ENCODE results near the gene SLC9C2. TPM values are rescaled to one million over a fixed set of nuclear protein-coding genes. Genes with fewer than 3 reads are reported as not detected.

The SLC9C2 gene
- total RNA-seq, 3 donors from 2014 or later (not counting 1 experiment from before 2014, with no cell fraction given) = not detected

- WGBS (ENCODE audit: insufficient coverage) = 91% methylated on average over 2 of the region's 2 CpGs
- ATAC-seq = no peak
- Histone ChIP-seq H3K36me3 (ENCODE audit: control insufficient read depth, insufficient read depth, low read length) (no peaks in the 10 kb centered on the region), H3K9me3 (ENCODE audit: control insufficient read depth, insufficient read depth, low read length) (no peaks in the 10 kb centered on the region), H3K27ac (ENCODE audit: low read length) (no peak overlapping the region), H3K27me3 (ENCODE audit: control insufficient read depth, insufficient read depth, low read length) (no peaks in the 10 kb centered on the region), H3K4me1 (ENCODE audit: control insufficient read depth, insufficient read depth, low read length) (peaks cover 3% of the 10 kb centered on the region), H3K4me3 (ENCODE audit: low read length) (no peak overlapping the region)
- H3K36me3 Mint-ChIP-seq = no peaks in the 10 kb centered on the region
- H3K27ac Mint-ChIP-seq = peak overlapping the region in 1 of 2 donors; percentile 44
- DNase-seq = no peak
- H3K4me1 Mint-ChIP-seq = peaks cover 27 to 37% of the 10 kb centered on the region in 2 donors
- H3K27me3 Mint-ChIP-seq (ENCODE audit: low read depth in 2 of 2) = no peaks in the 10 kb centered on the region
- no peaks in the 10 kb centered on the region for H3K9me3 Mint-ChIP-seq
- intact Hi-C loops (cut with micrococcal nuclease) = no loop called here
- no peak for TF ChIP-seq CTCF (IDR thresholded peaks at IDR 0.05)
- no peak overlapping the region for H3K4me3 Mint-ChIP-seq
These were observed 150.9 kb downstream of the SLC9C2 start for GRCh38 chr1:173451981-173452380.

Other genes with a start within 250 kb of the SLC9C2 start
- 10 to 100 TPM; 95.2 to 99.9 (median 99.9) TPM for gene PRDX6, start 125.7 kb downstream of the SLC9C2 start, total RNA-seq
- gene TEX50, start 32.3 kb upstream of the SLC9C2 start, total RNA-seq = not detected
- gene ANKRD45, start 66.8 kb upstream of the SLC9C2 start, total RNA-seq = not detected
- gene KLHL20, start 111.9 kb upstream of the SLC9C2 start, total RNA-seq = 10 to 100 TPM; 31.4 to 34.5 (median 33.1) TPM
- 1 to 10 TPM; 5.0 to 8.4 (median 5.8) TPM for gene DARS2, start 221.6 kb upstream of the SLC9C2 start, total RNA-seq
- gene CENPL, start 221.8 kb upstream of the SLC9C2 start, total RNA-seq = 10 to 100 TPM in 2 of 3 donors, 1 to 10 TPM in 1; 8.8 to 16.4 (median 10.0) TPM

Data from natural killer cell (primary cell).